Nucleus accumbens (tissue), 56 donors: ENCODE data around the gene TP53RK.
"Not testable (repeated sequence)": the region's sequence is repeated elsewhere in the genome, so short reads cannot be mapped to it uniquely, and the experiment has no call there.

Experiments used
- DNase-seq, 56 donors: peaks; one replicate each; lab custom pipeline; 2025; lab: John Stamatoyannopoulos, UW

TP53RK gene

GRCh38 chr20:46683939-46684750, 5.1 kb downstream of the TP53RK start:
- DNase-seq, result peak in 10 of 56 donors; percentile 3 to 31 (median 10)

GRCh38 chr20:46683668-46683938, 5.6 kb downstream of the TP53RK start:
- DNase-seq, result peak in 1 of 56 donors; percentile 10

- DNase-seq, result no peak
These were observed 6.1 kb downstream of the TP53RK start for GRCh38 chr20:46683011-46683667.

DNA sequence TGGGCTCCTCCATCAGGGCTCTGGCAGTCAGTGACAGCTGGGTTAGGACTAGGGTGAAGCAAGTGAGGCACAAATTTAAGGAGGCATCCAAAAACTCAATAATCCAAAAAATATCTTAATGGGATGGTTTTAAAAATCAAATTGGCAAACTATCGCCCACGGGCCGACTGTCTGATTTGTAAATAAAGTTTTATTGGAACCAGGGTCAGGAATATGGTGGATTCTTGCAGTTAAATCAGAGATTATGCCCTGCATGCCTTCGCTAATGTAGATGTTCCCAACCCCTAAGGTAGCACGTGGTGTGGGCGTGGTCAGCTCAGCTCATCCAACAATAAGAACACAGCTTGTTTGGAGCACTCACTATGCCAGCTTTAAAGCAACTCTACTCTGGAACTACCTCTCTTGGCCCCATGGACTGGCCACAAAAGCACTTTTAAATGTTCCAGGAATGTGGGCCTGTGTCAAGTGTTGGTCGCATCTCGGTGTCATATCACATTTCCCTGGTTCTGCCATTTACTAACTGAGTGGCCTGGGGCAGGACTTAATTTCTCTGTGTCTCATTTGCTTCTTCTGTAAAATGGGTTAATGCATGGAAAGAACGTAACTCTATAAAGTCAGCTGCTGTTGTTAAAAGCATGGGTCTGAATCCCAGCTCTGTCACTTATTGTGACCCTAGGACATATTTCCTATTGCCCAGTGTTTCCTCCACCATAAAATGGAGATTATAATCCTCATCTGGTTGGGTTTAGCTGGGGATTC, 7.0 kb downstream of the TP53RK start:
- no peak for DNase-seq

DNA sequence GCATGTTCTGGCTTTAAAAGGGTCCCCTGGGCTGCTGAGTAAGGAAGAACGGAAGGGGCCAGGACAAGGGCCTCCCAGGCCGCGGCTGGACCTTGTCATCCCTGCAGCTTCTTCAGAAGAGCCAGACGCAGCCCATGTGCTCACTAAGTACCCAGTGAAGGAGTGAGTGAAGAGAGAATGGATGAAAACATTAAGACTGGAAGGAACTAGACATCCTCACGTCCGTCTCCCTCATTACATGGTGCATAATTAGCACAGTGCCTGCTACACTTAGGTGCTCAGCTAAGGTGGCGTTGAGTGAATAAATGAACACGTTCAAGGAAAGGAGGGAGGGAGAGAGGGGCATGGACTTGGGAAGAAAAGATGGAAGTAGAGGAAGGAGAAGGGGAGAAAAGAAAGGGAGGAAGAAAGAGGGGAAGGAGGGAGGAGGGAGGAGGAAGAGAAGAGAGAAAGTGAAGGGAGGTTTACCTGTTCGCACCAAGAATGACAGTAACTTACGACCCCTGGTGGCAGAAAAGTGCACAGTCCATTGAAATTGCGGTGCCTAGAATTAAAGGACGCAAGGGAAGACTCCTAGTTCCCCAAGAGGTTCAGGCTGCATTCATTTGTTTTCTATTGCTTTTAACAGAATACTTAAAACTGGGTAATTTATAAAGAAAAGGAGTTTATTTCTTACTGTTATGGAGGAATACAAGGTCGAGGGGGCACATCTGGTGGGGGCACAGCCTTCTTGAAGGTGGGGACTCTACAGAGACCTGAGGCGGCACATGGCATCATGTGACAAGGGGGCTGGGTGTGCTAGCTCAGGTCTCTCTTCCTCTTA, 8.0 kb downstream of the TP53RK start:
- peak in 41 of 56 donors; percentile 2 to 87 (median 34) for DNase-seq

- no peak for DNase-seq
These were observed 8.6 kb downstream of the TP53RK start for GRCh38 chr20:46680684-46681031.

- DNase-seq, result no peak
These were observed 10.7 kb downstream of the TP53RK start for GRCh38 chr20:46678516-46678915.

GRCh38 chr20:46677608-46678007, 11.6 kb downstream of the TP53RK start:
- no peak for DNase-seq

DNA sequence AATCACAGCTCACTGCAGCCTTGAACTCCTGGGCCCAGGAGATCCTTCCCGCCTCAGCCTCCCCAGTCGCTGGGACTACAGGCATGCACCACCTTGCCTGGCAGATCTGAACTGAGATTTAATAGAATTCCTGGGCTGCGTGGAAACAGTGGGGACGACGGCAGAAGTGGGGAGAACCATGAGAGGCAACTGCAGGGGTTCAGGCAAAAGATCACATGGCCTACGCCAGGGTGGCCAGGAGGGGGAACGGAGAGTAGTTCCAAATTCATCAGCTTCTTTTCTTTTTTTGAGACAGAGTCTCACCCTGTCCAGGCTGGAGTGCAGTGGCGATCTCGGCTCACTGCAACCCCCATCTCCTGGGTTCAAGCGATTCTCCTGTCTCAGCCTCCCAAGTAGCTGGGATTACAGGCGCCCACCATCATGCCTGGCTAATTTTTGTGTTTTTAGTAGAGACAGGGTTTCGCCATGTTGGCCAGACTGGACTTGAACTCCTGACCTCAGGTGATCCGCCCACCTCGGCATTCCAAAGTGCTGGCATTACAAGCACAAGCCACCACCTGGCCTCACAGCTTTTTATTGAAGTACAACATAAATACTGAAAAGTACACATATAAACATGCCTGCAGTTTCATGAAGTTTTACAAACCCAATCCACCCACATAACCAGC, 12.5 kb downstream of the TP53RK start:
- DNase-seq, result not testable (repeated sequence)

DNA sequence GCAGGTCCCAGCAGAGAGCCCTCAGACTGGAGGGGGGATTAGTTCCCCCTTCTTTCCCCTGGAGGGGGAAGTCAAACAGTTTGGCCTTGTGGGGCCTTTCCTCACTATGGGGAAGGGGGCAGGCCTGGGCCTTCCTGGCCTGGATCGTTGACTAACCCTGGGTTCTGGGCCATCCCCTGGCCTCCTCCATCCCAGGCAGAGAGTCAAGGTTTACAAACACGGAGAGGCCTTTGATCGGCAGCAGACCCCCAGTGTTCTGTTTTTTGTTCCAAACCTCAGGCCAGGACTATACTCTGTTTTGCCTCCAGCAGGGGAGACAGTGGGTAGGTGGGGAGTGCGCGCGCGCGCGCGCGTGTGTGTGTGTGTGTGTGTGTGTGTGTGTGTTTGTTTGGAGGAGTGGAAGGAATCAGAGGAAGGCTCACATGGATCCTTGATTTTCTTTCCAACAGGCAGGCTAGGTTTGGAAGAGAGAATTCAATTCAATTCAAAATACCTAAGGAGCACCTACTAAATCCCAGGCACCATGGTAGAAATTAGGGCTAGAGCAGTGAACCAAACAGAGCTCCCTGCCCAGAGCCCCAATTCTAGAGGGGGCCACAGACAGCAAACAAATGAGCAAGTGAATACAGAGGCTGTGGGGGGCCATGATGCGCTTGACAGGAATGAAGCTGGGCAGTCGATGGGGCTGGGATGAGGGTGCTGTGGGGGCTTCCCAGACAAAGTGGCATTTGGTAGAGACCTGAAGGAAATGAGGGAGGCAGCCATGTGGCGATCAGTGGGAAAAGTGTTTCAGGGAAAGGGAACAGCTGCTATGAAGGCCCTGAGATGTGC, 14.8 kb downstream of the TP53RK start:
- no peak for DNase-seq

DNA sequence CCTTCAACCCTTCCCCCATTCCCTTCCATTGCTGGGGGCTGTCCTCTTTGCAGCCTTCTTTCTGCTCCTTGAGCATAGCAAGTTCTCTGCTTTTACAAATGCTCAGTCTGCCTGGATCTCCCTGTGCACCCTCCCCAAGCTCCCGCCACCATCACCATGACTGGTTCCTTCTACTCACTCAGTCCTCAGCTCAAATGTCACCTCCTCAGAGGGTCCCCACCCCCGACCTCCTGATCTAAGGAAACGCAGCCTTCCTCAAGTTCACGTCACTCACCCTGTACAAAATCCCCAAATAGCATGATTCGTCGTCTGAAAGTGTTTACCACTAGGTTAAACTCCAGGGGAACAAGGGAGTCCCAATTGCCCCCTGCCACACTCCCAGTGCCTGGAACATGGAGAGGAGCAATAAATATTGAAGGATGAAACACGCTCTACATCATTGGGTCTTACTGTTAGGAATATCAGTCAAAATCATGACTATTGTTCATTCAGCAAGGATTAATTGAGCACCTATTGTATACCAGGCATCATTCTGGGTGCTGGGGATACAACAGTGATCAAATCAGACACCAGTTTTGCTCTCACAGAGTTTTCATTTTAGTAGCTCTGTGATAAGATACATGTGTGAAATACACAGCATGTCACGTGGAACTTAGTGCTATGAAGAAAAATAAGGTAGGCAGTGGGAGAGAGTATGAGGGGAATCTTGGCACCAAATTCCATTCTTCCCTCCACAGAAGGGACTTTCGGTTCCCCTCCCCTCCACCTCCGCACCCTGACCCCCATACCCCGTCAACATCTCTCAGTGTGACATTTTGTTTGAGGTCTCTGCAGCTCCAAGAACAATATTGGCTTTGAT, 15.6 kb downstream of the TP53RK start:
- DNase-seq, result no peak

- no peak for DNase-seq
These were observed 16.6 kb downstream of the TP53RK start for GRCh38 chr20:46672543-46673148.

DNA sequence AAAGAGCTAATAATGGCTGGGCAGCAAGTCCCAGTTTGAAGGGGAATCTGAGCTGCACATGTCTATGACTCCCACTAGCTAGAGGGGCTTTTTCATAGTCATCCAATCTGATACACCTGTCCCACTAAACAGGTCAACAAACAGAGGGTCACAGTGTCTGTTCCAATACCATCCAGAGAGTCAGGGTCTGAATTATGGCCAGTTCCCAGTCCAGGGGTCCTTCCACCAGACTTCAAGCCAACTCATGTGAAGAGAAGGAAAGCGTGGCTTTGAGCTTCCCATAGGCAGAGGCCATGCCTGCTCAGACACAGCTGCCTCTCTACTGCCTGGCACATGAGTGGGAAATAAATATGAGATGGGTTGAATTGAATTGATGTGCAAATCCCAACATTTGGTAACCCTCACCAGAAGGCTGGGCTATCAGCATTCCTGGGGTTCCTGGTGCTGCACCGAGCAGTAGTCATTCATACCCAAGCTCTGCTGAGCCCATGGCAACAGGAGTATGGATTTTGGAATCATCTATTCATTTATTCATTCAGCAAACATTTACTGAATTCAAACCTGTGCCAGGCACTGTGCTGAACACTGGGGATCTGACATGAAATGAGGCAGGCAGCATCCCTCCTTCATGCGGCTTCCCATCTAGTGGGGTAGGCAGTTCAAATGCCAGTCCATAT, 17.2 kb downstream of the TP53RK start:
- DNase-seq, result no peak

DNA sequence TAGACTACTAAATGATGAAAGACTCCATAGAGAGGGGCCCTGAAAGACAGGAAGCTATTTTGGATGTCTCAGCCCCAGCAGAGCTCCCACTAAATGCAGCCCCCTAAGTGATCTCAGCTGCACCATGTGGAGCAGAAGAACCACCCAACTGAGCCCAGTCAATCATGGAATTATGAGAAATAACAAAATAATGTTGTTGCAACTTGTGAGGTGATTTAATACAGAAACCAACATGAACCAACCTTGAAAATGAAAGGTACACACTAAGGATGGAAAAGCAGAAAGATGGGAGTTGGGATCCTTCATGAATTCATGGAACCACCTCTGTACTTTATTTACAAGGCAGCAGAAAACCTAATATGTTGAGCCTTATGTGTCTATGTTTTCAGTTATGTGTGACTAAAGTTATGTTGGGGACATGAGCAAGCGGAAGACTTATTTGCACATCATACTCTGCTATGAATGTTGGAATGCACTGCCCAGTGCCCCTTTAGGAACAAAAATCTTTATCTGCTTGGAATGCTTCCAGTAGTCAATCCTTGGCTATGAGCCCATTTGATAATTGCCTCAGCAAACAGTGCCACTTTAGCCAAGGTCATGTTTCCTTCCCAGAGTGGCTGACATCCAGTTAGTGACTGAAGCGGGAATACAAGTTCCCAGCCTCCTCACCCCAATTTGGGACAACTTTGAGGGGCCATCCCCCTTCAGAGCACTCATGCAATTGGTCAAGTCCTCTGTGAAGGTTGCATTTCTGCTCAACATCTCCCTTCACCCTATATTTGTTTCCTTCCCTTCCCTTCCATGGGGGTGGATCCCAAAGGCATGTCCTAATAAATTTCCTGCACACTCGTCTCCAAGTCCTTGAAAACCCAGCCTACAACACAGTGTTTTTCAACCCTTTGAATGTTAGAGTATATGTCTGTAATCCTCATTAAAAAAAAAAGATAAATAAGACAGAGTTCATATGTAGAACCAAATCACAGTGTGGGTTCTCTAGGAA, 18.4 kb downstream of the TP53RK start:
- no peak for DNase-seq

DNA sequence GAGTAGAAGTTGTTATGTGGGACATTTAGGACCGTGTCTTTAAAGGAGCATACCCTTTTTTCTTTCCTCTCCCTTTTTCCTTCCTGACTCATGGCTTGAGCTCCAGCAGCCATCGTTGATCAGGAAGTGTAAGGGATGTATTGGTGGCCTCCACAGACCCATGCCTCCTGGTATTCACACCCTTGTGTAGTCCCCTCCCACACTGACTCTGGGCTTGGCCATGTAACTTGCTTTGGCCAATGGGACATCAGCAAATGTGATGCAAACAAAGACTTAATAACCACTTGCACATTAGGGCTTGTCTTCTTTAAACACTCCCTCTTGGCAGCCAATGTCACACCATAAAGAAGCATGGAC, 19.0 kb downstream of the TP53RK start:
- no peak for DNase-seq

GRCh38 chr20:46666818-46667515, 22.3 kb downstream of the TP53RK start:
- DNase-seq, result no peak
